ENCODE data around the gene NLRP5. TPM values are rescaled to one million over a fixed set of nuclear protein-coding genes. Genes with fewer than 3 reads are reported as not detected.
A peak's percentile ranks its signal among the peaks of the same experiment; 100 is the strongest.

The NLRP5 gene
- total and polyA plus RNA-seq, 2 of the 8 experiments (the other 6 are each of a cell fraction or from before 2014, with no cell fraction given): not detected

DNA sequence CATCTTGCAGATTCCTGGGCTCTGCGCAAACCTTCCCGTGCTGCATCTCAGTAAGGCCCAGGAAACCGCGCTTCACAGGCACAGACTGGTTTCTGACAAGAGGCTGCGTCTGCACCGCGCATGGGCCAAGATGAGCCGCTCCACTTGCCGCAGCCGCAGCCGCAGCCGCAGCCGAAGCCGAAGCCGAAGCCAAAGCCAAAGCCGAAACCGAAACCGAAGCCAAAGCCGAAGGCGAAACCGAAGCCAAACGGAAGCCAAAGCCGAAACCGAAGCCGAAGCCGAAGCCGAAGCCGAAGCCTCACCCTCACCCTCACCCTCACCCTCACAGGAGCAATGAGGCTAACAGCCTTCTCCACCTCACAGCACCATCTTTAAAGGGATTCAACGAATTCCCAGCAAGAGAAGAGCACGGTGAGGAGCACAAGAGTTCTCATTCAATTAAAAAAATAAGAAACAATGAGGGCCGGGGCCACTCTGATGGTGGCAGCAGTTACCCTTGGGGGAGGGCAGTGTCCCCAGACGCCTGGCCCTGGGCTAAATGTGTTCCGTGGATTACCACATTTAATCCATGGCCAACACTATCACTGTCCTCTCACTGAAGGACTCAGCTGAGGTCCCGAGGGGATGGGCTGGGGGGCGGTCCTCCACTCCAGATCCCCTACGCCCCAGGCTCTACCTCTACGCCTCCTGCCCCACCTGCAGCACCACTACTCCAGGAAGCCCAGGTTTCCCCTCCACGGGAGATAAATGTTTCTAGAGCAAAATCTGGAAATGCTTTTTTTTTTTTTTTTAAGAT lies 105.4 kb downstream of the NLRP5 start:
- peak overlapping the region; percentile 27; the same call in 1 of the 2 replicates for H2BK12ac ChIP-seq (ENCODE audit: low read depth, low read length)
- H3K27ac ChIP-seq (ENCODE audit: low read depth, low read length): peak overlapping the region; percentile 21; the same call in 1 of the 2 replicates
- H3K4me3 ChIP-seq (ENCODE audit: extremely low read depth in 1 of 4, insufficient read depth in 2 of 4, low read depth in 3 of 4, low read length in 4 of 4): no peak overlapping the region
- peaks cover 0 to 59% of the 10 kb centered on the region in 2 experiments; a peak in 2 of 4 replicates for H3K79me2 ChIP-seq (ENCODE audit: control insufficient read depth in 1 of 2, insufficient read depth in 2 of 2, low read length in 2 of 2)
- no peak overlapping the region for H4K5ac ChIP-seq (ENCODE audit: insufficient read length, low read depth, low read length)
- ChIA-PET POLR2A (ENCODE audit: partially characterized antibody) (interaction anchor here (0.6 to 3.6 kb wide), 4 partner anchors 10 to 409 kb away, joined by 3 to 15 read pairs (median 3); no protein-coding TSS in a partner anchor), CTCF (ENCODE audit: partially characterized antibody) (interaction anchor here (0.6 to 2.4 kb wide), 12 partner anchors 8 to 1223 kb away, joined by 3 to 11 read pairs (median 3); no protein-coding TSS in a partner anchor)
- H3K79me1 ChIP-seq (ENCODE audit: low read depth, low read length): peaks cover 21% of the 10 kb centered on the region
- DNase-seq (ENCODE audit: low read depth in 1 of 2, low spot score in 2 of 2) (no peak), FAIRE-seq (no peak)
- H2BK20ac ChIP-seq (ENCODE audit: low read length): no peak overlapping the region
- no peak overlapping the region; a peak in 2 of 4 replicates for H3K4me2 ChIP-seq (ENCODE audit: insufficient read depth in 1 of 2, low read depth in 2 of 2, low read length in 2 of 2)
- H2BK5ac ChIP-seq (ENCODE audit: low read depth, low read length): peak overlapping the region; percentile 75; the same call in 1 of the 2 replicates
- H4K20me1 ChIP-seq (replicated peaks in 1 of 2; ENCODE audit: control insufficient read depth in 1 of 2, insufficient read depth in 2 of 2, low read length in 2 of 2): peaks cover 16 to 34% of the 10 kb centered on the region in 2 experiments
- no peaks in the 10 kb centered on the region for H3K23me2 ChIP-seq (ENCODE audit: low read depth, low read length)
- H3K14ac ChIP-seq (ENCODE audit: insufficient read length): no peak overlapping the region
- peaks cover 0 to 14% (median 6%) of the 10 kb centered on the region in 4 experiments; a peak in 5 of 8 replicates for H3K36me3 ChIP-seq (ENCODE audit: control insufficient read depth in 2 of 4, insufficient read depth in 4 of 4, low read length in 3 of 4)
- no peak overlapping the region for H4K91ac ChIP-seq (replicated peaks; ENCODE audit: insufficient read length, low read length)
- no peaks in the 10 kb centered on the region for H3K9me3 ChIP-seq (ENCODE audit: insufficient read depth in 2 of 2, low read depth in 1 of 2, low read length in 1 of 2)
- H3K27me3 ChIP-seq (replicated peaks in 1 of 4; ENCODE audit: control insufficient read depth in 3 of 4, extremely low read depth in 1 of 4, insufficient read depth in 3 of 4, low read length in 3 of 4): no peaks in the 10 kb centered on the region
- WGBS, 2 experiments (ENCODE audit: extremely low coverage in 1 of 2, insufficient coverage in 1 of 2, insufficient read length in 1 of 2, insufficient replicate concordance in 2 of 2, low coverage in 1 of 2, low lambda C conversion rate in 2 of 2, missing lambda C conversion rate in 1 of 2): 88% methylated on average over 34 of the region's 38 CpGs; no CpG with 5 or more reads in 1 of the 2 experiments
- H3K4ac ChIP-seq (replicated peaks; ENCODE audit: insufficient read length, low read depth, low read length): no peak overlapping the region
- H2BK15ac ChIP-seq (ENCODE audit: low read length): no peak overlapping the region
- no peak overlapping the region for H3K23ac ChIP-seq (ENCODE audit: insufficient read length)
- peaks cover 0 to 5% (median 0%) of the 10 kb centered on the region in 4 experiments; a peak in 1 of 7 replicates for H3K4me1 ChIP-seq (replicated peaks in 1 of 4; ENCODE audit: control insufficient read depth in 3 of 4, insufficient read depth in 4 of 4, low read length in 3 of 4)
- no peak overlapping the region for H2BK120ac ChIP-seq (replicated peaks; ENCODE audit: low read depth, low read length)
- H2AFZ ChIP-seq (ENCODE audit: low read length): no peak overlapping the region
- H3K18ac ChIP-seq (ENCODE audit: extremely low read depth, low read length): peak overlapping the region; percentile 19; the same call in 1 of the 2 replicates
- no peak overlapping the region; a peak in 1 of 7 replicates for H3K9ac ChIP-seq (replicated peaks in 1 of 4; ENCODE audit: extremely low read depth in 1 of 4, low read depth in 3 of 4, low read length in 3 of 4)
- peak overlapping the region; percentile 88 for H4K8ac ChIP-seq (ENCODE audit: extremely low read depth, insufficient read depth, low read length)
- H2AK5ac ChIP-seq (ENCODE audit: low read depth, low read length): no peak overlapping the region; the same call in 1 of the 2 replicates
- no peak overlapping the region for H3K56ac ChIP-seq (replicated peaks; ENCODE audit: insufficient read length, low read depth, low read length)
- TF ChIP-seq KDM5A (IDR thresholded peaks at IDR 0.05; ENCODE audit: low read length) (no peak), SP4 (IDR thresholded peaks at IDR 0.05; ENCODE audit: low read length) (no peak), POLR2AphosphoS5 (IDR thresholded peaks at IDR 0.05; ENCODE audit: low read depth, low read length) (no peak), SP2 (IDR thresholded peaks at IDR 0.05; ENCODE audit: low read length) (no peak), SRF (IDR thresholded peaks at IDR 0.05; ENCODE audit: low read depth, low read length) (no peak), HDAC2 (IDR thresholded peaks at IDR 0.05; ENCODE audit: borderline replicate concordance in 1 of 2, low read depth in 2 of 2, low read length in 2 of 2) (no peak), JUND (IDR thresholded peaks at IDR 0.05; ENCODE audit: low read length) (no peak), NANOG (IDR thresholded peaks at IDR 0.05; ENCODE audit: insufficient read depth, low read depth, low read length, poor library complexity, severe bottlenecking) (no peak), CREB1 (IDR thresholded peaks at IDR 0.05) (no peak), HDAC6 (IDR thresholded peaks at IDR 0.05; ENCODE audit: low read depth, low read length) (no peak)
- TF ChIP-seq, protein P1, sequence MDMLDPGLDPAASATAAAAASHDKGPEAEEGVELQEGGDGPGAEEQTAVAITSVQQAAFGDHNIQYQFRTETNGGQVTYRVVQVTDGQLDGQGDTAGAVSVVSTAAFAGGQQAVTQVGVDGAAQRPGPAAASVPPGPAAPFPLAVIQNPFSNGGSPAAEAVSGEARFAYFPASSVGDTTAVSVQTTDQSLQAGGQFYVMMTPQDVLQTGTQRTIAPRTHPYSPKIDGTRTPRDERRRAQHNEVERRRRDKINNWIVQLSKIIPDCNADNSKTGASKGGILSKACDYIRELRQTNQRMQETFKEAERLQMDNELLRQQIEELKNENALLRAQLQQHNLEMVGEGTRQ (IDR thresholded peaks at IDR 0.05; ENCODE audit: low read length): no peak
